ENCODE results near the gene PRICKLE1.

- TF ChIP-seq CTCF (IDR thresholded peaks at IDR 0.05), result no peak
- no peak for TF ChIP-seq POLR2AphosphoS5 (IDR thresholded peaks at IDR 0.05)
These were observed 130.2 kb downstream of the PRICKLE1 start for GRCh38 chr12:42459336-42459847.

Measured in breast epithelium (tissue), 3 donors.